ENCODE results near the gene SSR4.

SSR4 gene

GRCh38 chrX:153769865-153770600, 24.4 kb upstream of the SSR4 start:
- no peak for DNase-seq

GRCh38 chrX:153770601-153771414, 23.7 kb upstream of the SSR4 start:
- DNase-seq = no peak

GRCh38 chrX:153771415-153772315, 22.8 kb upstream of the SSR4 start:
- no peak for DNase-seq

- no peak for DNase-seq
Observed at GRCh38 chrX:153772316-153773217, 21.9 kb upstream of the SSR4 start.

GRCh38 chrX:153773218-153773611, 21.3 kb upstream of the SSR4 start:
- DNase-seq = no peak

GRCh38 chrX:153773741-153774575, 20.5 kb upstream of the SSR4 start:
- DNase-seq = no peak

GRCh38 chrX:153774576-153775292, 19.7 kb upstream of the SSR4 start:
- DNase-seq = no peak

- DNase-seq = no peak
Observed at GRCh38 chrX:153775293-153776119, 19.0 kb upstream of the SSR4 start.

- DNase-seq = no peak
Observed at GRCh38 chrX:153776120-153776599, 18.3 kb upstream of the SSR4 start.

- no peak for DNase-seq
Observed at GRCh38 chrX:153776611-153777045, 17.8 kb upstream of the SSR4 start.

GRCh38 chrX:153777261-153778090, 17.0 kb upstream of the SSR4 start:
- DNase-seq = no peak

GRCh38 chrX:153778181-153778580, 16.3 kb upstream of the SSR4 start:
- DNase-seq = no peak

- DNase-seq = no peak
Observed at GRCh38 chrX:153778684-153779101, 15.8 kb upstream of the SSR4 start.

GRCh38 chrX:153779891-153780677, 14.4 kb upstream of the SSR4 start:
- DNase-seq = no peak

GRCh38 chrX:153780678-153781427, 13.6 kb upstream of the SSR4 start, which contains the start of gene SRPK3:
TSS of gene SRPK3 (plus strand) at chrX:153781041. CDS start at chrX:153781087, 46 bp downstream.
- no peak for DNase-seq

- DNase-seq = no peak
Observed at GRCh38 chrX:153781428-153782047, 12.9 kb upstream of the SSR4 start.
